Endometrial microvascular endothelial cells (primary cell): Measurements from ENCODE around the gene R3HDM1. TPM values are rescaled to one million over a fixed set of nuclear protein-coding genes. Genes with fewer than 3 reads are reported as not detected.

Experiments used
- in situ Hi-C: cut with HindIII; loops from 2 replicates; pipeline ENCODE4 v1.10.0; 2017; ENCODE audit warnings: low sequenced_read_pairs, low pct_unique_long_range_greater_than_20kb; ENCODE audit errors: inconsistent ontology term
- total RNA-seq: library from RNA; depleted of rRNA; stranded (reverse); fragments of >200 nt; gene quantifications from one replicate; pipeline ENCODE4 v1.2.3, GENCODE V29; 2015; ENCODE audit errors: inconsistent ontology term

The R3HDM1 gene
- total RNA-seq, 1 donor from 2014 or later: 25.6 TPM

- in situ Hi-C loops: no loop called here
These were observed 214.3 kb downstream of the R3HDM1 start for GRCh38 chr2:135745545-135745944.

GRCh38 chr2:135755573-135755972 lies 224.3 kb downstream of the R3HDM1 start:
- in situ Hi-C loops: no loop called here

- in situ Hi-C loops: no loop called here
These were observed 225.4 kb downstream of the R3HDM1 start for GRCh38 chr2:135756692-135757091.

GRCh38 chr2:135762022-135762421 lies 230.7 kb downstream of the R3HDM1 start:
- in situ Hi-C loops: no loop called here

- in situ Hi-C loops: no loop called here
These were observed 231.2 kb downstream of the R3HDM1 start for GRCh38 chr2:135762530-135762929.

- in situ Hi-C loops: no loop called here
These were observed 237.6 kb downstream of the R3HDM1 start for GRCh38 chr2:135768863-135769262.

- in situ Hi-C loops: no loop called here
These were observed 242.0 kb downstream of the R3HDM1 start for GRCh38 chr2:135773319-135773718.

GRCh38 chr2:135773917-135774316 lies 242.6 kb downstream of the R3HDM1 start:
- in situ Hi-C loops: no loop called here

Other genes with a start within 250 kb of the R3HDM1 start
- gene ZRANB3, start 266 bp upstream of the R3HDM1 start, total RNA-seq: 4.2 TPM
- 61.4 TPM for gene UBXN4, start 210.4 kb downstream of the R3HDM1 start, total RNA-seq